HG02623 (cell line): ENCODE results near the gene ELOVL5.

Source experiments
- ATAC-seq: cut with Tn5 transposase; IDR thresholded peaks from one replicate; pipeline ENCODE4 v1.9.1; 2021; ENCODE audit warnings: moderate library complexity; ENCODE audit not compliant: unreplicated experiment

ELOVL5 gene

GRCh38 chr6:53244399-53244931 is 104.3 kb downstream of the ELOVL5 start:
- ATAC-seq: no peak

DNA sequence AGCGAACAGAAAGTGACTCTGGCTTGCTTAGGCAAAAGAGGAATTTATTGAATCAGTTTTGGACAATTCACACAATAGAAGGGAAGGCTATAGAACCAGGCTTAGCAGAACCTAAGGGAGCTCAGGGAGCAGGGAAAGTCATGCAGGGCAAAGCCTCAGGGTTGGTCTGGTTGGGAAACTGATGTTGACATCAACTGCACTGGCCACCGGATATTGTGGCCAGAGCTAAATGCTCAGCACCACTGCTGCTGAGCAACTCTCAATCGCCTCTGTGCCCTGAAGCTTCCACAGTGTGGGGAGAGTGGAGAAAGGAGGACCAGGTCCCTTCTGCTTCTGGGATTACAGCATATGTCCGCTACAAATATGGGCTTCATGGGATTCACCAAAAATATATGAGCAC is 106.8 kb downstream of the ELOVL5 start:
- no peak for ATAC-seq

DNA sequence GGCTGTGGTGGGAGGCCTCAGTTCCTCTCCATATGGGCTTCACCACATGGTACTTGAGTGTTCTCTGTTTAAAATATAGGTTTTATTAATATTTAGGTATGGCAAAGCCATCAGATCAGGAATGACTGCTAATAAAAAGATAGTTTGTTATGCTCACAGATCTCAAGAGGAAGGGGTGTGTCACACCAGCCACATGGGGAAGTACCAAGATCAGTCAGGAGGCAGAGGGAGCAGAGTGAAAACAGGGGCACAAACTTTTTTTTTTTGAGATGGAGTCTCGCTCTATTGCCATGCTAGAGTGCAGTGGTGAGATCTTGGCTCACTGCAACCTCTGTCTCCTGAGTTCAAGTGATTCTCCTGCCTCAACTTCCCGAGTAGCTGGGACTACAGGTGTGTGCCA is 108.0 kb downstream of the ELOVL5 start:
- no peak for ATAC-seq

GRCh38 chr6:53240139-53240538 is 108.6 kb downstream of the ELOVL5 start:
- no peak for ATAC-seq

GRCh38 chr6:53239526-53239925 is 109.2 kb downstream of the ELOVL5 start:
- no peak for ATAC-seq

DNA sequence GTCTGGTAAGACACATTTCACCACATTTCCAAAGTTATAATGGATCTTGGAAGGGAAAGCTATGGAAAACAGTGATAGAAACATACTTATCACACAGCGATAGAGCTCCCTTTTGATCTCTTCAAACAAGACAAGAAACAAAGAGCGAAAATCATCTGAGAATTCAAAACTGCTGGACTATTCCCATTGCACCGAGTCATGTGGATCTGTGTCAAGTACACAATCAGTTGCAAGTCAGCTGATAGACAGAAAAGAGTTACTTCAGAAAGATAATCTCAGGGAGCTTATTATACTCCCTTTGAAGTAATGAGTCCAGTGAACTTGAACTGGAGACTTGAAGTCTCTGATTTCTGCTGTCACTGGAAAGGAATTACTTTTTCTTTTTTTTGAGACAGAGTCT is 110.4 kb downstream of the ELOVL5 start:
- ATAC-seq: no peak

- no peak for ATAC-seq
These were observed 112.5 kb downstream of the ELOVL5 start for GRCh38 chr6:53236241-53236640.

DNA sequence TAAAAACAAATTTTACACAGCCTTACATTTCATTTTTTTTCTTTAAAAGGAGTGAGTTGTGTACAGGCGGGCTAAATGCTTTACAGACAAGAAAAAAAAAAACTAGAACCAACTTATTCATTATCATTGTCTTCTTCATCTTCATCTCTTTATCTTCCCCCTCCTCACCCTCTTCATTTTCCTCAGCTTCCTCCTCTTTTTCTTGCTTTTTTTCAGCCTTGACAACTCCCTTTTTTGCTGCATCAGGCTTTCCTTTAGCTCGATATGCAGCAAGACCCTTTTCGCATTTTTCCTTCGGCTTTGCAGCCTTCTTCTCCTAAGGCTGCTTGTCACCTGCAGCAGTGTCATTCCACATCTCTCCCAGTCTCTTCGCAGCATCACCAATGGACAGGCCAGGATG is 113.2 kb downstream of the ELOVL5 start:
- ATAC-seq: no peak

GRCh38 chr6:53233309-53233708 is 115.4 kb downstream of the ELOVL5 start:
- no peak for ATAC-seq

GRCh38 chr6:53230775-53231467 is 117.8 kb downstream of the ELOVL5 start:
- ATAC-seq: no peak

GRCh38 chr6:53227847-53228246 is 120.9 kb downstream of the ELOVL5 start:
- no peak for ATAC-seq

- no peak for ATAC-seq
These were observed 128.1 kb downstream of the ELOVL5 start for GRCh38 chr6:53220605-53221004.
